Gastrocnemius medialis (tissue), 4 donors: ENCODE measurements around the gene THY1.

ENCODE experiments used
- POLR2A ChIP-seq, 2 donors: fragments of 450-650 bp; IDR thresholded peaks; one replicate each; pipeline ENCODE4 v1.6.1; 2017; ENCODE audit warnings: antibody characterized with exemption in 2 of 2, mild to moderate bottlenecking in 2 of 2, moderate library complexity in 2 of 2
- TF ChIP-seq, protein P1 (sequence below), 5 experiments: fragments of 450-650 bp in 3 of 5; fragments of 200-600 bp in 2 of 5; sonication (generic) in 2 of 5; IDR thresholded peaks in 4 of 5; conservative IDR thresholded peaks in 1 of 5; 1 replicate in 4 of 5; 2 replicates in 1 of 5; pipeline ENCODE4 v1.5.1; 2016 to 2019; ENCODE audit warnings: antibody characterized with exemption in 5 of 5, mild to moderate bottlenecking in 3 of 5, moderate library complexity in 3 of 5

DNA sequence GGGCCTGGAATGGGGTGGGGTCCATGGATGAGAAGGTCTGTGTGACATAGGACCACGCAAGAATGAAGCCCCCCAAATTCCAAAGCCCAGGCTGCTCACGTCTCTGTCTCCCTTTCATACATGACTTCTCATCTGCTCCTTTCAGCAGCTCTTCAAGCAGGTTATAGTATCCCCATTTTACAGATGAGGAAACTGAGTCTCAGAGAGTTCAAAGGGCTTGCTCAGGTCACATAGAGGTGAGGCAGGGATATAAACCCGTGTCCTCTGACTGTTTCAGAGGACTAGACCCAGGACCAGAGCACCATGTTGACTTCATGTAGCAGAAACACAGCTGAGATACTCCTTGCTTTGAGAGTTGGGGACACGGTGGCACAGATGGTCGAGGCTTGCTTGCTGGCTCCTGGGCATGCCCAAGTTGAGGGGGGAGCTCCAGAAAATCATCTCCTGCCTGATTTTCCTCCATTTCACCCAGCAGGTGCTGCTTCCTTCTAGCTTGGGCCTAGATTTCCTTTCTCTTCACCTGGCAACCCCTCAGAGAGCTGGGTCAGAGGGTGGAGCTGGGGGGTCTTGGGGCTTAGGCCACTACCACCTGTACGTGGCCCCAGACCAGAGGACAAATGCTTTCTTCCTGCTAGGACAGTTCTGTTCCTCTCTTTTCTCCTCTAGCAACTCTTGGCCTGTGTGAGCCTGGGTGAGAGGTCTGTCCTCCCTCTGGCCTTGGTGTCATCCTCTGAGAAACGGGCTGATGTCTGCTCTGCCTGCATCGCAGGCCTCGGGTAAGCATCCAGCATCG is 24.1 kb upstream of the THY1 start:
- TF ChIP-seq POLR2A (IDR thresholded peaks at IDR 0.05): no peak
- TF ChIP-seq, protein P1, sequence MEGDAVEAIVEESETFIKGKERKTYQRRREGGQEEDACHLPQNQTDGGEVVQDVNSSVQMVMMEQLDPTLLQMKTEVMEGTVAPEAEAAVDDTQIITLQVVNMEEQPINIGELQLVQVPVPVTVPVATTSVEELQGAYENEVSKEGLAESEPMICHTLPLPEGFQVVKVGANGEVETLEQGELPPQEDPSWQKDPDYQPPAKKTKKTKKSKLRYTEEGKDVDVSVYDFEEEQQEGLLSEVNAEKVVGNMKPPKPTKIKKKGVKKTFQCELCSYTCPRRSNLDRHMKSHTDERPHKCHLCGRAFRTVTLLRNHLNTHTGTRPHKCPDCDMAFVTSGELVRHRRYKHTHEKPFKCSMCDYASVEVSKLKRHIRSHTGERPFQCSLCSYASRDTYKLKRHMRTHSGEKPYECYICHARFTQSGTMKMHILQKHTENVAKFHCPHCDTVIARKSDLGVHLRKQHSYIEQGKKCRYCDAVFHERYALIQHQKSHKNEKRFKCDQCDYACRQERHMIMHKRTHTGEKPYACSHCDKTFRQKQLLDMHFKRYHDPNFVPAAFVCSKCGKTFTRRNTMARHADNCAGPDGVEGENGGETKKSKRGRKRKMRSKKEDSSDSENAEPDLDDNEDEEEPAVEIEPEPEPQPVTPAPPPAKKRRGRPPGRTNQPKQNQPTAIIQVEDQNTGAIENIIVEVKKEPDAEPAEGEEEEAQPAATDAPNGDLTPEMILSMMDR (IDR thresholded peaks at IDR 0.05 in 4 of 5, conservative IDR thresholded peaks at IDR 0.05 in 1 of 5): no peak
